Measurements from ENCODE around the gene KMT2E. TPM values are rescaled to one million over a fixed set of nuclear protein-coding genes. Genes with fewer than 3 reads are reported as not detected.

The KMT2E gene
- total RNA-seq, 1 donor from 2014 or later, result 40.2 TPM

DNA sequence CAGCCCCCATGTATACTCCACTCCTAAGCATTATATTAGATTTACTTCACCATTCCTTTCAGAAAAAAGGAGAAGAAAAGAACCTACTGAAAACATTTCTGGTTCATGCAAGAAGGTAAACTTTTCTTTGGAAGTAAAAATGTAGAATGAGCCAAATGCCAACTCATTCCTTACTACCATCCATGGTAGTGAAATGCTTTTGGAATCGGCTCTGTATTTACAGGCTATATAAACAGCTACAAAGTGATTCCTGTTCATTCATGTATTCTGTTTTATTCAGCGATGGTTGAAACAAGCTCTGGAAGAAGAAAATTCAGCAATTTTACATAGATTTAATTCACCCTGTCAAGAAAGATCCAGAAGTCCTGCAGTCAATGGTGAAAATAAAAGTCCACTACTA is 91.6 kb downstream of the KMT2E start:
- Histone ChIP-seq H3K36me3 (peaks cover 90% of the 10 kb centered on the region), H3K4me1 (peaks cover 25% of the 10 kb centered on the region)

DNA sequence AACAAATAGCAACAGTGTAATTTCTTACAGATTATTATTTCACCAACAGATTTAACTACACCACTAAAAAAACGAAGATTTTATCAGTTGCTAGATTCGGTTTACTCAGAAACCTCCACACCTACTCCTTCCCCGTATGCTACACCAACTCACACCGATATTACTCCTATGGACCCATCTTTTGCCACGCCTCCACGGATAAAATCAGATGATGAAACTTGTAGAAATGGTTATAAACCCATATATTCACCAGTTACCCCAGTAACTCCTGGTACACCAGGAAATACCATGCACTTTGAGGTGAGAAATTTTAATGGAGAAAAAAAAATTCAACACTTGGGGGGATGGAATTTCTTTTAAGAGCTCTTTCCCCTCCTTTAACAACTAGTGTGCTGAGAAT is 92.5 kb downstream of the KMT2E start:
- no peaks in the 10 kb centered on the region for H3K27me3 ChIP-seq (ENCODE audit: low read depth)
- peaks cover 21% of the 10 kb centered on the region for H3K4me1 ChIP-seq
- intact Hi-C loops (cut with micrococcal nuclease), result no loop called here
- no peak overlapping the region for H3K27ac ChIP-seq (replicated peaks)
- no peak for DNase-seq
- no peaks in the 10 kb centered on the region for H3K9me3 ChIP-seq (replicated peaks)
- H3K4me3 ChIP-seq, result no peak overlapping the region
- TF ChIP-seq, protein P1, sequence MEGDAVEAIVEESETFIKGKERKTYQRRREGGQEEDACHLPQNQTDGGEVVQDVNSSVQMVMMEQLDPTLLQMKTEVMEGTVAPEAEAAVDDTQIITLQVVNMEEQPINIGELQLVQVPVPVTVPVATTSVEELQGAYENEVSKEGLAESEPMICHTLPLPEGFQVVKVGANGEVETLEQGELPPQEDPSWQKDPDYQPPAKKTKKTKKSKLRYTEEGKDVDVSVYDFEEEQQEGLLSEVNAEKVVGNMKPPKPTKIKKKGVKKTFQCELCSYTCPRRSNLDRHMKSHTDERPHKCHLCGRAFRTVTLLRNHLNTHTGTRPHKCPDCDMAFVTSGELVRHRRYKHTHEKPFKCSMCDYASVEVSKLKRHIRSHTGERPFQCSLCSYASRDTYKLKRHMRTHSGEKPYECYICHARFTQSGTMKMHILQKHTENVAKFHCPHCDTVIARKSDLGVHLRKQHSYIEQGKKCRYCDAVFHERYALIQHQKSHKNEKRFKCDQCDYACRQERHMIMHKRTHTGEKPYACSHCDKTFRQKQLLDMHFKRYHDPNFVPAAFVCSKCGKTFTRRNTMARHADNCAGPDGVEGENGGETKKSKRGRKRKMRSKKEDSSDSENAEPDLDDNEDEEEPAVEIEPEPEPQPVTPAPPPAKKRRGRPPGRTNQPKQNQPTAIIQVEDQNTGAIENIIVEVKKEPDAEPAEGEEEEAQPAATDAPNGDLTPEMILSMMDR (IDR thresholded peaks at IDR 0.05; ENCODE audit: borderline replicate concordance), result no peak
- H3K36me3 ChIP-seq, result peaks cover 96% of the 10 kb centered on the region

More for the DNA sequence above, 91.6 kb downstream of the KMT2E start:
- Histone ChIP-seq H3K9me3 (replicated peaks) (no peaks in the 10 kb centered on the region), H3K4me3 (no peak overlapping the region), H3K27me3 (ENCODE audit: low read depth) (no peaks in the 10 kb centered on the region), H3K27ac (replicated peaks) (no peak overlapping the region)
- no peak for DNase-seq
- TF ChIP-seq, protein P1 (IDR thresholded peaks at IDR 0.05; ENCODE audit: borderline replicate concordance), result no peak
- intact Hi-C loops (cut with micrococcal nuclease), result no loop called here

DNA sequence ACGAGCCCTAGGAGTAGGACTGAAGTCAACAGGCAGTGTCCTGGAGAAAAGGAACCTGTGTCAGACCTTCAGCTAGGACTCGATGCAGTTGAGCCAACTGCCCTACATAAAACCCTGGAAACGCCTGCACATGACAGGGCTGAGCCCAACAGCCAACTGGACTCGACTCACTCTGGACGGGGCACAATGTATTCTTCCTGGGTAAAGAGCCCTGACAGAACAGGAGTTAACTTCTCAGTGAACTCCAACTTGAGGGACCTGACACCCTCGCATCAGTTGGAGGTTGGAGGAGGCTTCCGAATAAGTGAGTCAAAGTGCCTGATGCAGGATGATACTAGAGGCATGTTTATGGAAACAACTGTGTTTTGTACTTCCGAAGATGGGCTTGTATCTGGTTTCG is 93.5 kb downstream of the KMT2E start:
- TF ChIP-seq, protein P1 (IDR thresholded peaks at IDR 0.05; ENCODE audit: borderline replicate concordance), result no peak
- no peak for DNase-seq
- peaks cover 100% of the 10 kb centered on the region for H3K36me3 ChIP-seq
- no peak overlapping the region for H3K27ac ChIP-seq (replicated peaks)
- H3K4me3 ChIP-seq, result no peak overlapping the region
- no peaks in the 10 kb centered on the region for H3K9me3 ChIP-seq (replicated peaks)
- intact Hi-C loops (cut with micrococcal nuclease), result no loop called here
- no peaks in the 10 kb centered on the region for H3K27me3 ChIP-seq (ENCODE audit: low read depth)
- peaks cover 11% of the 10 kb centered on the region for H3K4me1 ChIP-seq

DNA sequence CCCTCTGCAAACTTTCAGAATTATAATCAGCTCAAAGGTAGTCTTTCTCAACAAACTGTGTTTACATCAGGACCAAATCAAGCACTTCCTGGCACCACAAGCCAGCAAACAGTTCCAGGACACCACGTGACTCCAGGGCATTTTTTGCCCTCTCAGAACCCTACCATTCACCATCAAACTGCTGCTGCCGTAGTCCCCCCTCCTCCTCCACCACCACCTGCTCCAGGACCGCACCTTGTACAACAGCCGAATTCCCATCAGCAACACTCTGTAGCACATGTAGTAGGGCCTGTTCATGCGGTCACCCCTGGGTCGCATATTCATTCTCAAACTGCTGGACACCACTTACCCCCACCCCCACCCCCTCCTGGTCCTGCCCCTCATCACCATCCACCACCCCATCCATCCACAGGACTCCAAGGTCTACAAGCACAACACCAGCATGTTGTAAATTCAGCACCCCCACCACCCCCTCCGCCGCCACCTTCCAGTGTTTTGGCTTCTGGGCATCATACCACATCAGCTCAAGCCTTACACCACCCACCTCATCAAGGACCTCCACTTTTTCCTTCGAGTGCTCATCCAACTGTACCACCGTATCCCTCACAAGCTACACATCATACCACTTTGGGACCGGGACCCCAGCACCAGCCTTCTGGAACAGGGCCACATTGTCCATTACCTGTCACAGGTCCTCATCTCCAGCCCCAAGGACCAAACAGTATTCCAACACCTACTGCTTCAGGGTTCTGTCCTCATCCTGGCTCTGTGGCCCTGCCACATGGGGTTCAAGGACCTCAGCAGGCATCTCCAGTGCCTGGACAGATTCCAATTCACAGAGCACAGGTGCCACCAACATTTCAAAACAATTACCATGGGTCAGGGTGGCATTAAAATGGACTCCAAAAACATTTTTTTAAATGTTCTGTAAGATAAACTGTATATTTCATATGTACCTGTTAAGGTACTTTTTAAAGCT is 98.7 kb downstream of the KMT2E start:
- Histone ChIP-seq H3K27me3 (ENCODE audit: low read depth) (no peaks in the 10 kb centered on the region), H3K36me3 (peaks cover 91% of the 10 kb centered on the region), H3K9me3 (replicated peaks) (no peaks in the 10 kb centered on the region), H3K27ac (replicated peaks) (no peak overlapping the region), H3K4me1 (no peaks in the 10 kb centered on the region), H3K4me3 (no peak overlapping the region)
- DNase-seq, result no peak
- intact Hi-C loops (cut with micrococcal nuclease), result no loop called here
- TF ChIP-seq, protein P1 (IDR thresholded peaks at IDR 0.05; ENCODE audit: borderline replicate concordance), result no peak

DNA sequence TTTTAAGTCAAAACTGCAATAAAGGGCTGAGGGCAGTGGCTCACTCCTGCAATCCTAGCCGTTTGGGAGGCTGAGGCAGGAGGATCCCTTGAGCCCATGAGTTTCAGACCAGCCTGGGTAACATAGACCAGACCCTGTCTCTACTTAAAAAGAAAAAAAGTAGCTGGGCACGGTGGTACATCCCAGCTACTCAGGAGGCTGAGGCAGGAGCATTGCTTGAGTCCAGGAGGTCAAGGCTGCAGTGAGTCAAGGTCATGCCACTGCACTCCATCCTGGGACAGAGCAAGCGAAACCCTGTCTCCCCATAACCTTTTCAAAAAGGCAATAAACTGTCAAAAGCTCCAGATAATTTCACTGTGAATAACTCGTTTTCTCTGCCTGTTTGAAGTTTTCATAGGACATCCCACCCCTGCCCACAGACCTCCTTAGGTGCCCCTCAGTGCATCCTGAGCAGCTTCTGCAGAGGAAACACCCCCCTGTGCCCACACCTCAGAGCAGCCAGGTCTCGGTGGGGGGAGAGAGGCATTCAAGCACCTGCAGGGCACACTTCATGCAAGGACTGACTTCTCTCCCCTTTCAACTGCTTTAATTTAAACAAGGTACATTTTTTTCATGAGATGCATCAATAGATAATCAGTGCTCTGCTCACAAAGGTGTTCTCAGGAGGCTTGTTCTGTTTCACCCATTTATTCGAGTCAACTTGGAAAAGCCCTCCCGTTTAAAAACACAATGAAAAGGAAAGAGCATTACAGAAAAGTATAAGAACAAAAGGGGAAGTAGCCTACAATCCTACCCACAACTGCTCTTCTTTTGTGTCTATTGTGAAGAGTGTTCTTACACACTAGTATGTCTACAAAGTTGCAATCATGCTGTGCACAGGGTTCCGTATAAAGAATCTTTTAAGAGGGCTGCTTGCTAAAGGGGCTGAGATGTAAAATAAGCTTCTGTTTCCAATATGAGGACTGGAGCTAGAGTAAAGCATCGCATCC is 104.9 kb downstream of the KMT2E start:
- no peaks in the 10 kb centered on the region for H3K9me3 ChIP-seq (replicated peaks)
- H3K36me3 ChIP-seq, result peaks cover 35% of the 10 kb centered on the region
- no peaks in the 10 kb centered on the region for H3K27me3 ChIP-seq (ENCODE audit: low read depth)
- intact Hi-C loops (cut with micrococcal nuclease), result no loop called here
- no peak overlapping the region for H3K27ac ChIP-seq (replicated peaks)
- H3K4me3 ChIP-seq, result no peak overlapping the region
- no peak for DNase-seq
- no peaks in the 10 kb centered on the region for H3K4me1 ChIP-seq
- TF ChIP-seq, protein P1 (IDR thresholded peaks at IDR 0.05; ENCODE audit: borderline replicate concordance), result no peak
